Activated T-cell treated with anti-CD3 and anti-CD28 coated beads for 4 hours (primary cell): ENCODE data around the gene PLEKHM2.

ENCODE experiments used
- DNase-seq: peaks from one replicate; pipeline ENCODE4 v3.0.0-alpha.2; 2020

Gene PLEKHM2

DNA sequence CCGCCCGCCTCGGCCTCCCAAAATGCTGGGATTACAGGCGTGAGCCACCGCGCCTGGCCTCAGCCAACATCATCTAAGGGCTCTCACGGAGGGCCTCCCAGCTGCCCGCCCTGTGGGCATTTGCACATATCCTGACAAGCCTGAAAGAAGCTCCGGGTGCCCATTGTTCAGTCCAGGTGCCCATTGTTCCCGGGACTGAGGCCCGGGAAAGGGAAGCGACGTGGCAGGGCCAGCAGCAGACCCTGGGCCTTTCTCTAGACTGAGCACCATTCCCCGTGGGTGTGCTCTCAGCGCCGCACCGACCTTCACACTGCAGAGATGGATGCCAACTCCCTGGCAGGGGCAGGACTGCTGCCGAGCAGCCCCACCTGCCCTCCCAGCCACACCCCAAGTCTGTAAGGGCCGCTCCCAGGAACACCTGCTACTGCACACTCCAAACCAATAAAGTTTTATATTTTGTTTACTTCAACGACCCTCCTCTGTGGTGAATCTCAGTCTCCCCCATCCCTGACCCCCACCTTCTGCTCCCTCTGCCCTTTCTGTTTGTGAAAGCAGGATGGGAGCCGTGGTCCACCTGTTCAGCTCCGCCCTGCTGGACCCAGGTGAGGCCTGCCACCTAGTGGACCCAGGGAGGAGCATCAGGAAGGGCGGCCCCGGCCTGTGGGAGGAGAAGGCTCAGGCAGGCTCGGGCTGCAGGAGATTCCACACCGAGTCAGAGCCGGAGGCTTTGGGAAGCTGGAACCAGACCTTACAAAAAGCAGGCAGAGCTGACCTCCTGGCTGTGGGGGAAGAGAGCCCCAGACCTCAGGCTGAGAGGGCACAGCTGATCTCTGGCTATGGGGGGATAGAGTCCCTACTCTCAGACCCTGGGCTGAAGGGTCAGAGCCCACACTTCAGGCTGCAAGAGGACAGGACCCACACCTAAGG, 57.1 kb downstream of the PLEKHM2 start:
- peak; percentile 37 for DNase-seq

DNA sequence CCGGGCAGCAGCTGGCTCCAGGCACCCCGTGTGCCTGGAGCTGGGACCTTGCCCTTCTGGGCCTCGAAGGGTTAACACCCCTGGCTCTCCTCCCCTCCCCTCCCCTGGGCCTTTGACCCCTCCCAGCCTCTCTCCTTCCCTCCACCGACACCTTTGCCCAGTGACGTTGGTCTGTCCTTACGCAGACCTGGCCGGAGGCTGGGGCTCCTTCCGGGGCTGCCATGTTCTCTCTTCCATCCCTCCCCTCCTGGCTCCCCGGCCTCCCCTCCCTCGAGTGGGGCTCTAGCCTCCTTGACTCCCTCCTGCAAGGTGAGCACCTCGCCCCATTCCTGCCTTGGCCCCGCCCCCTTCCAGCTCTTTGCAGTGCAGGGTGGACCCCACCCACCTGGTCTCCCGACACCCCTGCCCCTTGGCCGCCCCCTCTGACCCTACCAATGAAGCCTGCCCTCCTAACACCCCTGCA, 58.2 kb downstream of the PLEKHM2 start, which contains the start of gene TMEM82:
TMEM82 (plus strand) TSS at position 161 of the 463 bp plus-strand sequence; CDS start at position 222, 61 bp downstream.
- no peak for DNase-seq

GRCh38 chr1:15744122-15744679, 60.1 kb downstream of the PLEKHM2 start:
- no peak for DNase-seq

GRCh38 chr1:15747378-15747777, 63.3 kb downstream of the PLEKHM2 start:
- DNase-seq = no peak

DNA sequence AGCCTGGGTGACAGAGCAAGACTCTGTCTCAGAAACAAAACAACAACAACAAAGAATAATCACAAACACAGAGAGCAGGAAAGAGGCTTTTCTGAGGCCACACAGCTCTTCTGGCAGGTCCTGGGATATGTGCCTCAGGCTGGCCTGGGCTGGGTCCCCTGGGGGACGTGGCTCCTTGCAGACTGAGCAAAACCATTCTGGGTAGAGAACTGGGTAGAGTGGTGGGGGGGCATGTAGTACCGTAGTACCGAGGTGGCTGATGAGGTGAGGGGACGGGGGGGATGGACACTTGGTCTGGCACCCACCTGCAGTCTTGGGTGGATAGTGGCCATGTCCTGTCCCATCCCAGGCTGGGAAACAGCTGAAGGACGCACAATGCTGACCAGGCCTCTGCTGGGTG, 64.1 kb downstream of the PLEKHM2 start:
- no peak for DNase-seq

- no peak for DNase-seq
Measured at GRCh38 chr1:15748690-15749398, 64.7 kb downstream of the PLEKHM2 start.

DNA sequence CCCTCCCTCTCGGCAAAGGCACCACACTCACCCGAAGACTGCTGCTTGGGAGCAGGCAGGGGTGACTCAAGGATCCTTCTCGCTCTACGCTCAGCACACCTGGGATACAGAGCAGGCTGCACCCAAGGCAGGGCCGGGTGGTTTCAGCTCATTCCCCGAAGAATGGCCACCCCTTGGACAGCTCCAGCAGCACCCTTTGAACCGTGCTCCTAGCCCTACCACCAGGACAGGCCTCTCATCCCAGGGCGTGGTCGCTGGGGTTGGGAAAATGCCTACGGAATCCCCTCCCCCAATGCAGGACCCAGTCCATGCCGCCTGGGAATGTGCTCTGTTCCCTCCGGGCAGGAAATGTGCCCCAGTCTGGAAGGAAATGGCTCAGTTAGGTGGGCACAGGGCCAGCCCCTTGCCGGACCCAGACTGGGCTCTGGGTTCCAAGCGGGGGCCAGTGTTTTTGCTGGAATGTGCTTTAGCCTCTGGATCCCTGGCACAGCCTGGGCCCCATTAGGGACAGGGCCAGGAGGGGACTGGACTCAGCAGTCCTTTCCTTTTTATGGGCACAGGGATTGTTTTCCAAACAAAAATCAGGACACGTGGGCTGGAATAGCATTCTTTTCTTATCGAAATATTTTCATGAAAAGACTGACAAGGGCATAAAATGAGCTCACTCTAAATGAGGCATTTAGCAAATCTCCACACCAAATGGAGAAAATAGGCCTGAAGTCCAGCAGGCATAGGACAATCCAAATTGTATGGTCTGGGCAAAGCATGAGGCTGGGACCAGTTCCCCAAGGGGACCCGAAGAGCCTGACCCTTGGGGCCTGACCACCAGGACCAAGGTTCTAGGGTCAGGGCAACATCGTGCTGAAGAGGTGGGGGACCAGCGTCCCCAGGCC, 65.5 kb downstream of the PLEKHM2 start:
- DNase-seq = no peak

DNA sequence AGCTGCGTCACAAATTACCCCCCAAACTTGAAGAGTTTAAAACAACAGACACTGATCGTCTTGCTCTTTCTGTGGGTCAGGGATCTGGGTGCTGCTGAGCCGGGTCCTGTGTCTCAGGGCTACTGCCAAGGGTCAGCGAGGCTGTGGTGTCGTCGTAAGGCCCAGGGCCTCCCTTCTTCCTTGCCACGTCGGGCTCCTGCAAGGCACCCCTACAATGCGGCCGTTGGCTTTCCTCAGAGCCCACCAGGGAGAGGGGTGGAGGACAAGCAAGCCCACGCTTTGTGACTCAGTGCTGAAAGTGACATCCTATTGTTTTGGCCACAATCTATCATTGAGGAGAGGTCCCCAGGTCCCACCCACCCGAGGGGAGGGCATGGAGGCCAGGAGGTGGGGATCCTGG, 66.8 kb downstream of the PLEKHM2 start:
- no peak for DNase-seq

GRCh38 chr1:15751717-15752116, 67.6 kb downstream of the PLEKHM2 start:
- no peak for DNase-seq

DNA sequence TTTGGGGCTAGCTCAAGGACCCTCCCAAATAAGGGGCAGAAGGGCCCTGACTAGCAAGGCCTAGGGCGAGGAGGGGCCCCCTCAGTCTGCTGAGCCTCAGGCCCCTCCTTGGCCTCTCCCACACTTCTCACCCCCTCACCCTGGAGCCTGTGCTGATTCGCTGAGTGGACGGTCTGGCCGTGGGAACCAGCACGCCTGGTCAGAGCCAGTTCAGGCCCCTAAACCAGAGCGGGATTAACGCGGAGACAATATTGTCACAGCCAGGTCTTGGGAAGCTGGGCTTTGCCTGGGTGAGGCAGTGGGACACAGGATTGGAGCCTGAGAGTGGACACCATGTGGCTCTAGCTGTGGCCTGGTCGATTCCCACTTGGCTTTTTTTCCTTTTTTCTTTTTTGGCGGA, 69.7 kb downstream of the PLEKHM2 start:
- DNase-seq = no peak

GRCh38 chr1:15755021-15755645, 71.0 kb downstream of the PLEKHM2 start:
- DNase-seq = no peak

GRCh38 chr1:15755646-15756040, 71.5 kb downstream of the PLEKHM2 start:
- DNase-seq = no peak

DNA sequence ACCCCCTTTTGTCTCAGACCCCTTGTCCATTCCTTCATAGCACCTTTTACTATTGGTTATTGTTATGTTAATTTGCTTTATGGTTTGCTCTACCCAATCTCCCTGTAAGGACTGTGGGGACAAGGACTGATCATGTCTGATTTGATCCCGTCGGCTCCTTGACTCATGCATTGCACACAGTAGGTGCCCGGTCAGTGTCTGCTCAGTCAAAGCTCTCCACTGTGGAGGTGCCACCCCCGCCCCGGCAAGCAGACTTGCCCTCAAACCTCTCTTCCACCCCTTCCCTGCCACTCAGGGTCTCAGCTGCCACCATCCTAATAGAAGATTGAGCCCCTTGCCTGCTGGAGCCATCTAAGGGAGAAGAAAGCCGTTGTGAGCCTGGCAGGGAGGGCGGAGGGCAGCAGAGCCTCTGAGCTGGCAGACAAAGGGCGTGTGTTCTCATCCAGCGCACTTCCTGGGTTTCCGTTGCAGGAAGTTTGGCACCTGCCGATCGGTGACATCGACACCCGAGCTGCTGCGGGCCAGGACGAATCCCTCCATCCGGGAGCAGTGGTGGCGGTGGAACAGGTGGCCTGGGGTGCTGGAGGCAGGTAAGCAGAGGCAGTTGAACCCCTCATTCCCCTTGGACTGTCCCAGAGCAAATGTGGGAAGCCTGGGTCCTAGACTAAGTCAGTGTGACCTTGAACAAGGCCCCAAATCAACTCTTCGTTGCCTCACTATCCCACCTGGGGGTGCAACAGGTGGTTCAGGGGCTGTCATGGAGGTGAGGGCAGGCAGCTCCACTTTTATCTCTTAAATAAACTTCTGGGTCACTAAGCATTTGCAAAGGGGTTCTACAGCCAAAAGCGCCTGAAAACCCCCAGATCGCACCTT, 72.3 kb downstream of the PLEKHM2 start:
- DNase-seq = no peak

GRCh38 chr1:15757016-15757543, 73.0 kb downstream of the PLEKHM2 start:
- DNase-seq = no peak

DNA sequence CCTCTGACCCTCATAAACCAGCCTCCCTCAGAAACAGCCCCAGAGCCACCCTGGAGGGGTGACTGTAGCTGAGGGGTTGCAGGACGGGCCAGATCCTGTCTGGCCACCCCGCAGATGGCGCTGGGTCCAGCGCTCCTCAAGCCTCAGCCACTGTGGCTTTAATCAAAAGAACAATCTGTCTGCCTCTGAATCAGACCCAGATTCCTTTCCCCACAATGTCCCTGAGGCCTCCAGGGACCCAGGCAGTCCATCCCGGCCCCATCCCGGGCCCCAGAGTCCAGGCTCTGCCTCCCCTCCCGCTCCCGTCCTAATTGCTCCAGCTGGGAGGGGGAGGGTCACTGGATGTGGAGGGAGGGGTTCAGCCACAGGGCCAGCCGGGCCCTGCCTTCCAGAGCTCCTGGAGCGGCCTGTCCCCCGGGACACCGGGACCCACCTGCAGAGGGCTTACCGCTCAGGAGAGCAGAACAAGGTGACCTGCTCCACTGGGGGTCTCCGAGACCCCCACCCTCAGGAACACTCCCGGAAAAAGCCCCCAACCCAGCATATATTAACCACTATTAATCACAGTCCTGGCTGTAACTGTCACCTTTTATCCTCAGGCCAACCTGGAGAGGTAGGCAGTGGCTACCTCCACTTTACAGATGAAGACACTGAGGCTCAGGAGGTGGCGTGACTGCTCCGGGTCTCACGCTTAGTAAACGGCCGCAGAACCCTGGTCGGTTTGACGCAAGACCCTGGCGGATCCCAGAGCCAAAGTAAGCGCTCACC, 73.6 kb downstream of the PLEKHM2 start:
- no peak for DNase-seq

DNA sequence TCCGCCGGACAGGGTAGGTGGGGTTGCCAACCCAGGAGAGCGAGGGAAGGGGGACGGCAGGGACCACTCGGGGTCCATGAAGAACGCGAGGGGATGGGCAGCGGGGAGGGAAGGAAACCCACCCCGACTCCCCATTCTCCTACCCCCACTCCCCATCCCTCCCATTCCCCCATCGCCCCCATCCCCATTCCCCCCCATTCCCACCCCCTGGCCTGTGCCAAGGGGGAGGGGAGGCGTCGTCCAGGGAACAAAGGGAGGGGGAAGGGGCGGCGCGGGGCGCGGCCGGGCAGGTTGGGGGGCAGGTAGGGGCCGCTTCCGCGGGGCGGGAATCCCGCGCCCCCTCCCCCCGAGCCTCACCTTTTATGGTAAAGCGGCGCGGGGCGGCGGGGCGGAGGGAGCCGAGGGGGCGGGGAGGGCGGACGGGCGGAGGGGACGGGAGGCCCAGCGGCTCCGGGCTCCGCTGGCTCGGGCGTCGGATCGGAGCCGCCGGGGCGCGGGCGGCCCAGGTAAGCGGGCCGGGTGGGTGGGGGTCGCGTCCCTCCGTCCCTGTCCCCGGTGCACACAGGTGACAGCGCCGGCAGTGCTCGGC, 74.3 kb downstream of the PLEKHM2 start, which contains the start of gene FBLIM1:
FBLIM1 (plus strand) TSS at position 453 of the 589 bp plus-strand sequence. CDS start 6,189 bp downstream, outside the sequence.
- DNase-seq = no peak

DNA sequence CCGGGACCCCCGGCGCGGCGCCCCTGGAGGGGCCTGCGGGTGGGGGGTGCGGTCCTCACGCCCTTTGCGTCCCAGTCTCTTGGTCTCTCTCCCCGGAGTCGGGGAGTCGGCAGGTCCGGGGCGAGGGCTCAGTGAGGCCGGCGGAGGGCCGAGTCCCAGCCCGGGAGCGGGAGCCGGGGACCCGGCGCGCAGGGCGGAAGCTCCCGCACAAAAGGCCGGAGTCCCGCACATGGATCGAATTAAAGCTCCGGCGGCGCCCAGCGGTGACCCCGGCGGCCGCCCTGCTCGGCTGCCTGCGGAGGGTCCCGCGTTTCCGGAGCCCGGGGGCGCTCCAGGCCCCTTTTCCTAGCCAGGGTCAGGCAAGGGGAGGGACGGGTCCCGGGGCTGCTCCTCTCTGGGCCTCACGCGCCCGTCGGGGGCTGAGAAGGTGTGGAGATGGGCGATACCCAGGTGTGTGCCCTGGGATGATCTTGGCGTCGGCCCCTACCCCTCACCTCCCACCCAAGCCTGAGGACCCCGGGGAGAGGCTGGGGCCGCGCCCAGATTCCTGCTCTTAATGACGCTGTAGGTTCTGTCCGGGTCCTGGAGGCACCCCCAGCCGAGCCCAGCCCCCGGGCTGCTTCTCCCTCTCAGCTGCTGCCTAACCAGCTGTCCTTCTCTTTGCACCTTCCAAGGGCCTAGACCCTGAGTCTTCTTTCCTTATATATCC, 75.0 kb downstream of the PLEKHM2 start:
- DNase-seq = no peak

GRCh38 chr1:15760520-15761211, 76.5 kb downstream of the PLEKHM2 start:
- no peak for DNase-seq
